Osteocyte (in vitro differentiated cells): ENCODE data around the gene CCDC187. TPM values are rescaled to one million over a fixed set of nuclear protein-coding genes. Genes with fewer than 3 reads are reported as not detected.

Experiments used
- DNase-seq: peaks from one replicate; pipeline ENCODE4 v3.0.0; 2021; ENCODE audit warnings: mixed read lengths; ENCODE audit not compliant: unreplicated experiment; ENCODE audit errors: extremely low spot score
- H3K27ac Mint-ChIP-seq: one replicate; pipeline ENCODE4 v1.8.0; 2021; ENCODE audit warnings: mild to moderate bottlenecking, mixed read lengths; ENCODE audit not compliant: unreplicated experiment
- H3K27me3 Mint-ChIP-seq: one replicate; pipeline ENCODE4 v1.8.0; 2021; ENCODE audit warnings: mixed read lengths; ENCODE audit not compliant: unreplicated experiment
- H3K36me3 Mint-ChIP-seq: one replicate; pipeline ENCODE4 v1.8.0; 2021; ENCODE audit warnings: mixed read lengths; ENCODE audit not compliant: unreplicated experiment
- H3K4me1 Mint-ChIP-seq: one replicate; pipeline ENCODE4 v1.8.0; 2021; ENCODE audit warnings: mixed read lengths; ENCODE audit not compliant: unreplicated experiment
- H3K4me3 Mint-ChIP-seq: one replicate; pipeline ENCODE4 v1.8.0; 2021; ENCODE audit warnings: mild to moderate bottlenecking, moderate library complexity, mixed read lengths; ENCODE audit not compliant: unreplicated experiment
- H3K9me3 Mint-ChIP-seq: one replicate; pipeline ENCODE4 v1.8.0; 2021; ENCODE audit warnings: mixed read lengths; ENCODE audit not compliant: unreplicated experiment
- CTCF ChIP-seq: fragments of 200-600 bp; sonication (generic); IDR thresholded peaks from 2 replicates; pipeline ENCODE4 v1.5.0; 2021; ENCODE audit warnings: antibody characterized with exemption, mild to moderate bottlenecking, moderate library complexity
- total RNA-seq: library from RNA; stranded (reverse); gene quantifications from 2 replicates; pipeline ENCODE4 v1.2.1, GENCODE V29; 2021

The CCDC187 gene
- total RNA-seq, 1 donor from 2014 or later: not detected

- no peak overlapping the region for H3K27ac Mint-ChIP-seq
- no peak overlapping the region for H3K4me3 Mint-ChIP-seq
- H3K9me3 Mint-ChIP-seq: no peaks in the 10 kb centered on the region
- TF ChIP-seq CTCF: no peak
- DNase-seq: no peak
- peaks cover 5% of the 10 kb centered on the region for H3K4me1 Mint-ChIP-seq
- peaks cover 11% of the 10 kb centered on the region for H3K27me3 Mint-ChIP-seq
- H3K36me3 Mint-ChIP-seq: no peaks in the 10 kb centered on the region
Observed at GRCh38 chr9:136282272-136282861, 21.5 kb downstream of the CCDC187 start.

- H3K36me3 Mint-ChIP-seq: no peaks in the 10 kb centered on the region
Observed at GRCh38 chr9:136281421-136282271, 22.2 kb downstream of the CCDC187 start.

GRCh38 chr9:136280535-136281315 is 23.2 kb downstream of the CCDC187 start:
- Mint-ChIP-seq H3K4me1 (peaks cover 5% of the 10 kb centered on the region), H3K4me3 (no peak overlapping the region), H3K27ac (no peak overlapping the region)

More at GRCh38 chr9:136281421-136282271, 22.2 kb downstream of the CCDC187 start:
- no peak for DNase-seq
- no peaks in the 10 kb centered on the region for H3K9me3 Mint-ChIP-seq
- no peak overlapping the region for H3K4me3 Mint-ChIP-seq
- peaks cover 5% of the 10 kb centered on the region for H3K4me1 Mint-ChIP-seq
- TF ChIP-seq CTCF: no peak
- H3K27ac Mint-ChIP-seq: no peak overlapping the region
- H3K27me3 Mint-ChIP-seq: peaks cover 7% of the 10 kb centered on the region

GRCh38 chr9:136279471-136279870 is 24.4 kb downstream of the CCDC187 start:
- Mint-ChIP-seq H3K9me3 (no peaks in the 10 kb centered on the region), H3K27ac (no peak overlapping the region), H3K27me3 (peaks cover 14% of the 10 kb centered on the region), H3K4me3 (no peak overlapping the region), H3K4me1 (peaks cover 5% of the 10 kb centered on the region), H3K36me3 (no peaks in the 10 kb centered on the region)
- DNase-seq: no peak
- TF ChIP-seq CTCF: no peak

More at GRCh38 chr9:136280535-136281315, 23.2 kb downstream of the CCDC187 start:
- H3K36me3 Mint-ChIP-seq: no peaks in the 10 kb centered on the region
- H3K9me3 Mint-ChIP-seq: no peaks in the 10 kb centered on the region
- peaks cover 9% of the 10 kb centered on the region for H3K27me3 Mint-ChIP-seq
- DNase-seq: no peak
- no peak for TF ChIP-seq CTCF

GRCh38 chr9:136278894-136279293 is 25.0 kb downstream of the CCDC187 start:
- H3K27ac Mint-ChIP-seq: no peak overlapping the region
- DNase-seq: no peak
- H3K4me3 Mint-ChIP-seq: no peak overlapping the region
- peaks cover 15% of the 10 kb centered on the region for H3K27me3 Mint-ChIP-seq
- H3K9me3 Mint-ChIP-seq: no peaks in the 10 kb centered on the region
- H3K4me1 Mint-ChIP-seq: peaks cover 5% of the 10 kb centered on the region
- no peaks in the 10 kb centered on the region for H3K36me3 Mint-ChIP-seq
- TF ChIP-seq CTCF: no peak
